Activated B cell treated with CpG ODN at 0.5 μM for 24 hours (primary cell): ENCODE measurements around the gene IL17RE. TPM values are rescaled to one million over a fixed set of nuclear protein-coding genes. Genes with fewer than 3 reads are reported as not detected.
"Not testable (repeated sequence)": the region's sequence is repeated elsewhere in the genome, so short reads cannot be mapped to it uniquely, and the experiment has no call there.

Experiments used
- ATAC-seq: fragments of 200-7000 bp; cut with Tn5 transposase; one replicate; pipeline ENCODE4 v1.10.0; 2021; ENCODE audit warnings: low read depth, mild to moderate bottlenecking, moderate library complexity
- CTCF ChIA-PET: fragments of 350-600 bp; sonication (Branson Sonifier 250); formaldehyde crosslinking; loops from one replicate; lab custom pipeline; 2021; ENCODE audit warnings: antibody characterized with exemption; lab: Charles Lee
- POLR2A ChIA-PET: fragments of 350-600 bp; sonication (Branson Sonifier 250); formaldehyde crosslinking; loops from one replicate; lab custom pipeline; 2021; ENCODE audit warnings: antibody characterized with exemption; lab: Charles Lee
- DNase-seq: peaks from one replicate; pipeline ENCODE4 v3.0.0; 2022
- H3K27ac Mint-ChIP-seq: one replicate; pipeline ENCODE4 v1.8.0; 2020; ENCODE audit warnings: mixed read lengths
- H3K27me3 Mint-ChIP-seq: one replicate; pipeline ENCODE4 v1.8.0; 2021; ENCODE audit warnings: mixed read lengths
- H3K36me3 Mint-ChIP-seq: one replicate; pipeline ENCODE4 v1.8.0; 2021; ENCODE audit warnings: low read depth, mixed read lengths
- H3K4me1 Mint-ChIP-seq: one replicate; pipeline ENCODE4 v1.8.0; 2021; ENCODE audit warnings: mixed read lengths
- H3K4me3 Mint-ChIP-seq: one replicate; pipeline ENCODE4 v1.8.0; 2020; ENCODE audit warnings: mild to moderate bottlenecking, mixed read lengths
- H3K9me3 Mint-ChIP-seq: one replicate; pipeline ENCODE4 v1.8.0; 2020; ENCODE audit warnings: mixed read lengths
- CTCF ChIP-seq: fragments of 200-600 bp; IDR thresholded peaks from one replicate; pipeline ENCODE4 v1.8.0; 2022; ENCODE audit warnings: antibody characterized with exemption, mild to moderate bottlenecking
- intact Hi-C: fragments of 100-400 bp; cut with micrococcal nuclease; formaldehyde crosslinking; loops from one replicate; pipeline ENCODE4 v1.15.1; 2024
- total RNA-seq: library from RNA; stranded (reverse); gene quantifications from 2 replicates; pipeline ENCODE4 v1.2.3, GENCODE V29; 2022

The IL17RE gene
- total RNA-seq, 1 donor from 2014 or later = 0.82 TPM

DNA sequence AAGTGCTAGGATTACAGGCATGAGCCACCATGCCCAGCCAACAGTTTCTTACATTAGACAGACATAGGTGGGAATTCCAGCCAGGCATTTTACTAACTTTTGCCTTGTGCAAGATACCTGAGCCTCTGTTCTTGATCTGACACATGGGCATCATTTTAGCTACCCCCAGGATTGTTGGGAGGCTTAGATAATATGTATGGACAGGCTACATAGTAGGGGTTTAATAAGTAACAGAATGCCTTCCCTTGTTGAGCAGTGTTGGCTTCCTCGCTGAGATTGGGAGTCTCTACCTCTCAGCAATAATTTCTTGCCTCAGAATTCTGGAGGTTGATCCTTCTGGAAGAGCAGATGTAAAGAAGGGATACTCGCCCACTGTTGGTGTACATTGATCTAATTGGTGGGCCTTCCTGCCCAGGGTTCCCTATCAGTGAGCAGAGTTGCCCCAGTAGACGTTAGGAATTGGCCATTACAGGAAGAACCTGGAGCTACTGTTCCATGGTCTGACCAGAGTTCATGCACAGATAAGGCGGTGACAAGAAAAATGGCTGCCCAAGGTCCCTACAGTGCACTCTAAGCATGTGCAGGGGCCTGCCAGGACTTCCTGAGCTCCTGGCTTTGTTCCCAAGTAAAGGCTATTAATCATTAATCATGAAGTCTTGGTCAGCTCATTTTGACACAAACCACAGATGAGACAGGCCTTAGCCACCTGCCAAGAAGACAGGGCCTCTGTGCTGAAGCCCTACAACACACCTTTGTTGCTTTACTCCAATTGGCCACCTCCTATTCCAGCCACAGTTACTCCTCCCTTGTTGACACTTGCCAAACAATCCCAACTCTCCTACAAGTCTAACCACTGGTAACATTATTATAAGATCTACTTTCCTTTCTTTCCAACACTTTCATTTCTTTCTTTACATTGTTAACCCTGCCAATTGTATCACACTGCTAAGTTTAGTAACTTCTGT, 5.0 kb upstream of the IL17RE start:
- no peak overlapping the region for H3K4me3 Mint-ChIP-seq
- ATAC-seq = no peak
- no peaks in the 10 kb centered on the region for H3K27me3 Mint-ChIP-seq
- intact Hi-C loops = no loop called here
- peaks cover 21% of the 10 kb centered on the region for H3K36me3 Mint-ChIP-seq
- ChIA-PET CTCF (no interaction called here), POLR2A (no interaction called here)
- H3K4me1 Mint-ChIP-seq = peaks cover 33% of the 10 kb centered on the region
- TF ChIP-seq CTCF = no peak
- no peaks in the 10 kb centered on the region for H3K9me3 Mint-ChIP-seq
- H3K27ac Mint-ChIP-seq = peak overlapping the region; percentile 18
- DNase-seq = no peak

GRCh38 chr3:9898467-9899241, 4.0 kb upstream of the IL17RE start:
- no peak for DNase-seq
- intact Hi-C loops = no loop called here
- no peak for ATAC-seq
- Mint-ChIP-seq H3K9me3 (no peaks in the 10 kb centered on the region), H3K27ac (no peak overlapping the region), H3K4me1 (peaks cover 26% of the 10 kb centered on the region), H3K4me3 (no peak overlapping the region), H3K27me3 (no peaks in the 10 kb centered on the region), H3K36me3 (peaks cover 12% of the 10 kb centered on the region)
- TF ChIP-seq CTCF = no peak
- CTCF ChIA-PET = no interaction called here
- POLR2A ChIA-PET = no interaction called here

GRCh38 chr3:9899289-9899791, 3.3 kb upstream of the IL17RE start:
- Mint-ChIP-seq H3K4me3 (no peak overlapping the region), H3K36me3 (peaks cover 6% of the 10 kb centered on the region), H3K4me1 (peaks cover 20% of the 10 kb centered on the region), H3K9me3 (no peaks in the 10 kb centered on the region), H3K27ac (no peak overlapping the region), H3K27me3 (no peaks in the 10 kb centered on the region)
- ATAC-seq (no peak), DNase-seq (no peak)
- no peak for TF ChIP-seq CTCF
- intact Hi-C loops = no loop called here
- ChIA-PET POLR2A (no interaction called here), CTCF (no interaction called here)

- H3K27me3 Mint-ChIP-seq, intact Hi-C loops, ATAC-seq, H3K27ac Mint-ChIP-seq, CTCF ChIA-PET, H3K4me1 Mint-ChIP-seq, H3K4me3 Mint-ChIP-seq, DNase-seq, H3K9me3 Mint-ChIP-seq, H3K36me3 Mint-ChIP-seq: not testable (repeated sequence)
- POLR2A ChIA-PET = interaction anchor here (0.6 kb wide), 1 partner anchor 11 kb away, joined by 3 read pairs; no protein-coding TSS in a partner anchor
Measured at GRCh38 chr3:9900965-9901415, 1.7 kb upstream of the IL17RE start.

GRCh38 chr3:9901967-9902366, 681 bp upstream of the IL17RE start:
- TF ChIP-seq CTCF = no peak
- Mint-ChIP-seq H3K27me3 (no peaks in the 10 kb centered on the region), H3K9me3 (no peaks in the 10 kb centered on the region), H3K27ac (no peak overlapping the region), H3K4me3 (no peak overlapping the region), H3K4me1 (peaks cover 8% of the 10 kb centered on the region), H3K36me3 (no peaks in the 10 kb centered on the region)
- no peak for DNase-seq
- ATAC-seq = no peak
- intact Hi-C loops = no loop called here
- POLR2A ChIA-PET = interaction anchor here (0.7 kb wide), 1 partner anchor 135 kb away, joined by 9 read pairs; no protein-coding TSS in a partner anchor
- CTCF ChIA-PET = no interaction called here
